Vagina (tissue), 2 donors: ENCODE data around the gene KCNMB3.

Experiments used
- CTCF ChIP-seq, 3 experiments: fragments of 450-650 bp in 2 of 3; fragments of 200-600 bp in 1 of 3; sonication (generic) in 1 of 3; IDR thresholded peaks; one replicate each; pipeline ENCODE4 v1.5.1; 2017 to 2019; ENCODE audit warnings: antibody characterized with exemption in 3 of 3, mild to moderate bottlenecking in 2 of 3, moderate library complexity in 2 of 3
- POLR2A ChIP-seq, 2 donors: fragments of 450-650 bp; IDR thresholded peaks; one replicate each; pipeline ENCODE4 v1.6.1; 2017; ENCODE audit warnings: antibody characterized with exemption in 2 of 2, mild to moderate bottlenecking in 2 of 2, moderate library complexity in 2 of 2
- POLR2AphosphoS5 ChIP-seq, 2 donors: sonication (generic); formaldehyde crosslinking; IDR thresholded peaks; one replicate each; pipeline ENCODE4 v1.9.0; 2017; ENCODE audit warnings: antibody characterized with exemption in 2 of 2, mild to moderate bottlenecking in 2 of 2, low read depth in 1 of 2; ENCODE audit not compliant: insufficient read depth in 1 of 2

GRCh38 chr3:179264449-179264848 lies 13.5 kb upstream of the KCNMB3 start:
- TF ChIP-seq CTCF (IDR thresholded peaks at IDR 0.05): no peak
- TF ChIP-seq POLR2AphosphoS5 (IDR thresholded peaks at IDR 0.05; ENCODE audit: insufficient read depth in 1 of 2, low read depth in 1 of 2): no peak
- TF ChIP-seq POLR2A (IDR thresholded peaks at IDR 0.05): no peak
